Measurements from ENCODE around the gene ATP1A2. TPM values are rescaled to one million over a fixed set of nuclear protein-coding genes. Genes with fewer than 3 reads are reported as not detected.
"Not testable (repeated sequence)": the region's sequence is repeated elsewhere in the genome, so short reads cannot be mapped to it uniquely, and the experiment has no call there.

ATP1A2 gene
- polyA plus RNA-seq, 1 experiment: 6.2 TPM

DNA sequence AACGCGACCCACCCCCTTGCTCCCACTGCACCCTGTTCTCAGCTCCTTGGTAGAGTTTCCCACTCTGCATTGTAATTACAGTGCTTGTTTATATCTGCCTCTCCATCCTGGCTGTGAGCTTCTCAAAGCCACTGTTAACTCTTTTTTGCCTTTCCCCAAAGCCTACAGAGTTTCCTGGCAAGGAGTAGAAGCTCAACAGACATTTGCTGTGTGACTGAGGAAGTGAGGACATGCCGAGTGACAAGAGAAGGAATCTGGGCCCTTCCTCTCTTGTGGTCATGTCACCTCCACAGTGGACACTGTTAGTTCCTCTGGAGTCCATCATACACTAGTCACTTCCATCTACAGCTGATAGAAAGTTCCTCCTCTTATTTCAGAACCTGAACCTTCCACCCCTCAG, 11.1 kb upstream of the ATP1A2 start:
- no peak for DNase-seq (ENCODE audit: low read depth, low spot score)
- no peak overlapping the region for H3K4me3 ChIP-seq (ENCODE audit: low read depth, low read length)
- CTCF ChIA-PET: interaction anchor here (1.0 to 7.2 kb wide), 8 partner anchors 19 to 272 kb away, joined by 3 to 212 read pairs (median 38); partner anchors contain the start of gene CASQ1
- no peaks in the 10 kb centered on the region for H3K9me3 ChIP-seq (ENCODE audit: control insufficient read depth, insufficient read depth, low read length)
- no peak overlapping the region for H3K27ac ChIP-seq (ENCODE audit: low read depth, low read length)
- peaks cover 13% of the 10 kb centered on the region for H3K27me3 ChIP-seq (ENCODE audit: control insufficient read depth, insufficient read depth, low read length)
- TF ChIP-seq, protein P1, sequence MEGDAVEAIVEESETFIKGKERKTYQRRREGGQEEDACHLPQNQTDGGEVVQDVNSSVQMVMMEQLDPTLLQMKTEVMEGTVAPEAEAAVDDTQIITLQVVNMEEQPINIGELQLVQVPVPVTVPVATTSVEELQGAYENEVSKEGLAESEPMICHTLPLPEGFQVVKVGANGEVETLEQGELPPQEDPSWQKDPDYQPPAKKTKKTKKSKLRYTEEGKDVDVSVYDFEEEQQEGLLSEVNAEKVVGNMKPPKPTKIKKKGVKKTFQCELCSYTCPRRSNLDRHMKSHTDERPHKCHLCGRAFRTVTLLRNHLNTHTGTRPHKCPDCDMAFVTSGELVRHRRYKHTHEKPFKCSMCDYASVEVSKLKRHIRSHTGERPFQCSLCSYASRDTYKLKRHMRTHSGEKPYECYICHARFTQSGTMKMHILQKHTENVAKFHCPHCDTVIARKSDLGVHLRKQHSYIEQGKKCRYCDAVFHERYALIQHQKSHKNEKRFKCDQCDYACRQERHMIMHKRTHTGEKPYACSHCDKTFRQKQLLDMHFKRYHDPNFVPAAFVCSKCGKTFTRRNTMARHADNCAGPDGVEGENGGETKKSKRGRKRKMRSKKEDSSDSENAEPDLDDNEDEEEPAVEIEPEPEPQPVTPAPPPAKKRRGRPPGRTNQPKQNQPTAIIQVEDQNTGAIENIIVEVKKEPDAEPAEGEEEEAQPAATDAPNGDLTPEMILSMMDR (IDR thresholded peaks at IDR 0.05; ENCODE audit: low read depth, low read length): no peak
- POLR2A ChIA-PET: no interaction called here

GRCh38 chr1:160105155-160105554, 10.4 kb upstream of the ATP1A2 start:
- Histone ChIP-seq H3K27ac (ENCODE audit: low read depth, low read length) (no peak overlapping the region), H3K27me3 (ENCODE audit: control insufficient read depth, insufficient read depth, low read length) (peaks cover 13% of the 10 kb centered on the region), H3K9me3 (ENCODE audit: control insufficient read depth, insufficient read depth, low read length) (no peaks in the 10 kb centered on the region), H3K4me3 (ENCODE audit: low read depth, low read length) (no peak overlapping the region)
- CTCF ChIA-PET: interaction anchor here (0.8 to 7.2 kb wide), 9 partner anchors 18 to 271 kb away, joined by 3 to 212 read pairs (median 11); partner anchors contain the start of gene CASQ1
- DNase-seq (ENCODE audit: low read depth, low spot score): no peak
- POLR2A ChIA-PET: no interaction called here
- TF ChIP-seq, protein P1 (IDR thresholded peaks at IDR 0.05; ENCODE audit: low read depth, low read length): no peak

DNA sequence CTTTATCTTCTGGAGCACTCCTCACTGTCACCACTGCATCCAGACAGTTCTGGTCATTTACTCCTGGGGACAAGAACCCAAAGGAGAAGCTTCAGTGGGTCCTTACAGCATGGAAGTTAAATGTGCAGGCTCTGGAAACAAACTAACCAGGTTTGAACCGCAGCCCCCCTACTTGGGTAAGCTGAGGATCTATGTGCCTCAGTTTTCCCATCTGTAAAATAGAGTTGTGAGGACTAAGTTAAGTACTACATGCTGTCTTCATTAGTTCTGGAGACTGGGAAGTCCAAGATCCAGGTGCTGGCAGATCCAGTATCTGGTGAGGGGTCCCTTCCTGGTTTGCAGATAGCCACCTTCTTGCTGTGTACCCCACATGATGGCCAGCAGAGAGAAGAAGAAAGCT, 8.0 kb upstream of the ATP1A2 start:
- Histone ChIP-seq H3K27me3 (ENCODE audit: control insufficient read depth, insufficient read depth, low read length) (peaks cover 13% of the 10 kb centered on the region), H3K27ac (ENCODE audit: low read depth, low read length) (no peak overlapping the region), H3K9me3 (ENCODE audit: control insufficient read depth, insufficient read depth, low read length) (no peaks in the 10 kb centered on the region), H3K4me3 (ENCODE audit: low read depth, low read length) (no peak overlapping the region)
- no peak for DNase-seq (ENCODE audit: low read depth, low spot score)
- ChIA-PET CTCF (interaction anchor here (0.6 to 3.6 kb wide), 7 partner anchors 10 to 225 kb away, joined by 3 to 21 read pairs (median 9); no protein-coding TSS in a partner anchor), POLR2A (no interaction called here)
- TF ChIP-seq, protein P1 (IDR thresholded peaks at IDR 0.05; ENCODE audit: low read depth, low read length): no peak

DNA sequence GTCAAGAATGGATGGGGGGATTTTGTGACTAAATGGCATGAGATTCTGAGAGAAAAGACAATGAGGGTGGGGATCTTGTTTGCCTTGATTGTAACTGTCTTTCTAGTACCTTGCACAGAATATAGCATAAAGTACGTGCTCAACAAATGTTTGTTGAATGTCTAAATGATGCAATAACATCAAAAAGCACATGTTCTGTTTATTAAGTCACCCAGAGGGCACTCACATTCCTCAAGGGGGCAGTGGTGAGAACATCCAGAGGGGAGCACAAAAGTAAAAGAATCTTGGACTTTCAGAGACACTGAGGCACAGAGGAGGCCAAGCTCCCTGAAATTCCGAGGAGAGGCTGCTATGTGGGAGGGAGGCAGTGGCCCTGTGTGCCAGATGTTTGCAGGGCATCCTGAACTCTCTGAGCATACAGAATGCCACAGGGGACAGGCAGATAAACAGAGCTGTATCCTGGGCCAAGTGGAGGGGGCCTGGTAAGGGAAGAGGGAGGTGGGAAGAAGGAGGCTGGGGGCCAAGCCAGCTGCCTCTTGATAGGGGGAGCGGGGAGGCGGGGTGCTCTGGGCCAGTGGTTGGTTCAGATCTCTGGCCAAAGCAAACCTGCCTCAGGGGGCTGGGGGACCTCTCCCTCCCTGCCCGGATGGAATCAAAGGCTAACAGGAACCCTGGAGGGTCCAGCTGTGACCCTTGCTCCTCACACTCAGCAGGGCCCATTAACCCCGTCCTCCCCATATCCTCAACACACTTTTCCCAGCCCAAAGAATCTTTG, 6.5 kb upstream of the ATP1A2 start:
- H3K27me3 ChIP-seq (ENCODE audit: control insufficient read depth, insufficient read depth, low read length): peaks cover 16% of the 10 kb centered on the region
- no peak for DNase-seq (ENCODE audit: low read depth, low spot score)
- ChIA-PET CTCF (interaction anchor here (0.6 to 3.6 kb wide), 21 partner anchors 8 to 498 kb away, joined by 3 to 21 read pairs (median 4); partner anchors contain the start of genes CASQ1 and KCNJ9), POLR2A (no interaction called here)
- H3K27ac ChIP-seq (ENCODE audit: low read depth, low read length): no peak overlapping the region
- no peaks in the 10 kb centered on the region for H3K9me3 ChIP-seq (ENCODE audit: control insufficient read depth, insufficient read depth, low read length)
- H3K4me3 ChIP-seq (ENCODE audit: low read depth, low read length): no peak overlapping the region
- TF ChIP-seq, protein P1 (IDR thresholded peaks at IDR 0.05; ENCODE audit: low read depth, low read length): peak; percentile 55

GRCh38 chr1:160109686-160110085, 5.9 kb upstream of the ATP1A2 start:
- no peak for DNase-seq (ENCODE audit: low read depth, low spot score)
- H3K27me3 ChIP-seq (ENCODE audit: control insufficient read depth, insufficient read depth, low read length): peaks cover 21% of the 10 kb centered on the region
- H3K9me3 ChIP-seq (ENCODE audit: control insufficient read depth, insufficient read depth, low read length): no peaks in the 10 kb centered on the region
- no peak overlapping the region for H3K27ac ChIP-seq (ENCODE audit: low read depth, low read length)
- ChIA-PET CTCF (interaction anchor here (0.9 to 3.6 kb wide), 16 partner anchors 8 to 266 kb away, joined by 3 to 21 read pairs (median 6); partner anchors contain the start of gene CASQ1), POLR2A (no interaction called here)
- TF ChIP-seq, protein P1 (IDR thresholded peaks at IDR 0.05; ENCODE audit: low read depth, low read length): no peak
- no peak overlapping the region for H3K4me3 ChIP-seq (ENCODE audit: low read depth, low read length)

- H3K27ac ChIP-seq (ENCODE audit: low read depth, low read length); DNase-seq (ENCODE audit: low read depth, low spot score); H3K4me3 ChIP-seq (ENCODE audit: low read depth, low read length); H3K9me3 ChIP-seq (ENCODE audit: control insufficient read depth, insufficient read depth, low read length): not testable (repeated sequence)
- peaks cover 33% of the 10 kb centered on the region for H3K27me3 ChIP-seq (ENCODE audit: control insufficient read depth, insufficient read depth, low read length)
- ChIA-PET CTCF (interaction anchor here (1.7 kb wide), 1 partner anchor 140 kb away, joined by 6 read pairs; no protein-coding TSS in a partner anchor), POLR2A (interaction anchor here (0.7 kb wide), 1 partner anchor 110 kb away, joined by 3 read pairs; no protein-coding TSS in a partner anchor)
These were observed 4.1 kb upstream of the ATP1A2 start for GRCh38 chr1:160111462-160111861.
